SU-DHL-6 (cell line): Measurements from ENCODE around the gene TOMM22.

Source experiments
- H2AFZ ChIP-seq: fragments of 200-600 bp; sonication (generic); 2 replicates; pipeline ENCODE4 v1.6.1; 2014; ENCODE audit warnings: low read depth, mild to moderate bottlenecking, moderate library complexity, mixed read lengths, antibody characterized with exemption, low read length; ENCODE audit not compliant: severe bottlenecking
- H3F3A ChIP-seq: fragments of 200-600 bp; shearing (Covaris generic); 2 replicates; pipeline ENCODE4 v1.6.0; 2016; ENCODE audit warnings: antibody characterized with exemption, mild to moderate bottlenecking; ENCODE audit not compliant: insufficient read depth
- H3K27ac ChIP-seq: fragments of 200-600 bp; sonication (generic); 2 replicates; pipeline ENCODE4 v1.5.1; 2016; ENCODE audit warnings: low read depth, mild to moderate bottlenecking, low read length, moderate library complexity, mixed read lengths
- H3K27me3 ChIP-seq: fragments of 200-600 bp; sonication (generic), shearing (Covaris generic); 2 replicates; pipeline ENCODE4 v1.6.0; 2014; ENCODE audit warnings: mild to moderate bottlenecking, low read length
- H3K36me3 ChIP-seq: fragments of 200-600 bp; sonication (generic); 2 replicates; pipeline ENCODE4 v1.6.1; 2014; ENCODE audit warnings: mild to moderate bottlenecking, low read length, mixed read lengths
- H3K4me2 ChIP-seq: fragments of 300-600, 200-600 bp; shearing (Covaris generic), sonication (generic); 2 replicates; pipeline ENCODE4 v1.6.0; 2014; ENCODE audit warnings: low read length, low read depth, mild to moderate bottlenecking; ENCODE audit not compliant: poor library complexity, severe bottlenecking
- H3K4me3 ChIP-seq: fragments of 200-600 bp; sonication (generic); 2 replicates; pipeline ENCODE4 v1.5.1; 2014; ENCODE audit warnings: antibody characterized with exemption, low read length, mild to moderate bottlenecking, mixed read lengths; ENCODE audit not compliant: insufficient read depth, poor library complexity, severe bottlenecking
- H3K79me2 ChIP-seq: fragments of 200-600 bp; sonication (generic); 2 replicates; pipeline ENCODE4 v1.6.1; 2014; ENCODE audit warnings: mild to moderate bottlenecking, low read length, moderate library complexity; ENCODE audit not compliant: insufficient read depth
- H3K9ac ChIP-seq: fragments of 200-600 bp; sonication (generic); 2 replicates; pipeline ENCODE4 v1.7.0; 2014; ENCODE audit warnings: mild to moderate bottlenecking, low read length
- H3K9me2 ChIP-seq: fragments of 200-600 bp; sonication (generic); replicated peaks from 2 replicates; pipeline ENCODE4 v1.6.1; 2014; ENCODE audit warnings: low read length; ENCODE audit not compliant: insufficient read depth
- H3K9me3 ChIP-seq: fragments of 200-600 bp; sonication (generic); 2 replicates; pipeline ENCODE4 v1.6.1; 2014; ENCODE audit warnings: low read length, mixed read lengths; ENCODE audit not compliant: insufficient read depth
- H4K20me1 ChIP-seq: fragments of 200-600 bp; sonication (generic); 2 replicates; pipeline ENCODE4 v1.6.1; 2014; ENCODE audit warnings: low read depth, mild to moderate bottlenecking, antibody characterized with exemption, low read length, moderate library complexity, mixed read lengths
- CTCF ChIP-seq: fragments of 200-600 bp; sonication (generic); IDR thresholded peaks from one replicate; pipeline ENCODE4 v1.5.1; 2017; ENCODE audit warnings: antibody characterized with exemption, mild to moderate bottlenecking, low read length, moderate library complexity; ENCODE audit not compliant: insufficient read depth, poor library complexity, severe bottlenecking
- EZH2phosphoT487 ChIP-seq: fragments of 200-600 bp; sonication (generic), shearing (Covaris generic); conservative IDR thresholded peaks from 2 replicates; pipeline ENCODE4 v1.6.1; 2018; ENCODE audit warnings: mild to moderate bottlenecking, antibody characterized with exemption, low read length, moderate library complexity, mixed read lengths

TOMM22 gene

GRCh38 chr22:38681582-38682335 is at the start of gene TOMM22:
Gene TOMM22, plus strand, starts transcription at chr22:38681957. Its CDS starts 22 bp downstream, at chr22:38681979.
- Histone ChIP-seq H3K79me2 (peaks cover 10% of the 10 kb centered on the region), H3K9ac (peak within 1 kb of the TSS; percentile 76), H3K9me2 (no peaks in the 10 kb centered on the region), H3K4me3 (peak within 1 kb of the TSS; percentile 72), H3F3A (no peaks in the 10 kb centered on the region; the same call in 1 of the 2 replicates), H4K20me1 (no peaks in the 10 kb centered on the region), H3K27ac (no peak within 1 kb of the TSS; the same call in 1 of the 2 replicates), H3K27me3 (no peaks in the 10 kb centered on the region), H3K4me2 (peak within 1 kb of the TSS; percentile 90), H2AFZ (peak within 1 kb of the TSS; percentile 80), H3K9me3 (no peaks in the 10 kb centered on the region), H3K36me3 (0 out of 2 replicates have a peak, but pooled peaks cover 5% of the 10 kb centered on the region)
- TF ChIP-seq CTCF (peak; percentile 85), EZH2phosphoT487 (no peak)

GRCh38 chr22:38632528-38632927 is 49.2 kb upstream of the TOMM22 start:
- Histone ChIP-seq H3K36me3 (no peaks in the 10 kb centered on the region), H3K79me2 (no peaks in the 10 kb centered on the region), H3K4me2 (no peak overlapping the region), H3K9me3 (no peaks in the 10 kb centered on the region), H3F3A (no peaks in the 10 kb centered on the region), H3K9ac (no peak overlapping the region), H3K4me3 (no peak overlapping the region), H3K27me3 (no peaks in the 10 kb centered on the region), H3K9me2 (no peaks in the 10 kb centered on the region), H2AFZ (no peak overlapping the region), H4K20me1 (no peaks in the 10 kb centered on the region), H3K27ac (no peak overlapping the region)
- TF ChIP-seq EZH2phosphoT487, result no peak
- TF ChIP-seq CTCF, result no peak

GRCh38 chr22:38638216-38638615 is 43.5 kb upstream of the TOMM22 start:
- Histone ChIP-seq H3K79me2 (no peaks in the 10 kb centered on the region), H2AFZ (no peak overlapping the region), H3K4me3 (no peak overlapping the region), H3K9me2 (no peaks in the 10 kb centered on the region), H3K4me2 (no peak overlapping the region), H3K36me3 (no peaks in the 10 kb centered on the region), H3K9ac (no peak overlapping the region), H4K20me1 (no peaks in the 10 kb centered on the region), H3K9me3 (no peaks in the 10 kb centered on the region), H3F3A (no peaks in the 10 kb centered on the region), H3K27ac (no peak overlapping the region), H3K27me3 (no peaks in the 10 kb centered on the region)
- TF ChIP-seq EZH2phosphoT487, result no peak
- no peak for TF ChIP-seq CTCF
